Stimulated activated naive B cell treated with anti-CD40 and anti-IgM and Interleukin-4, amounts not matched to agents 10 μg/mL and 1 μg/mL and 100 μg/mL, for 72 hours (primary cell): Measurements from ENCODE around the gene SOX8.
"Not testable (repeated sequence)": the region's sequence is repeated elsewhere in the genome, so short reads cannot be mapped to it uniquely, and the experiment has no call there.

Experiments
- ATAC-seq, 2 donors: fragments of 150-1000 bp; cut with Tn5 transposase; replicated peaks; 2 replicates each; pipeline ENCODE4 v1.10.0; 2021; ENCODE audit warnings: moderate library complexity in 1 of 2
- DNase-seq: peaks from one replicate; pipeline ENCODE4 v3.0.0; 2021
- H3K27ac Mint-ChIP-seq: one replicate; pipeline ENCODE4 v1.8.0; 2022; ENCODE audit warnings: mild to moderate bottlenecking, mixed read lengths
- H3K27me3 Mint-ChIP-seq, 2 donors: one replicate each; pipeline ENCODE4 v1.8.0; 2022; ENCODE audit warnings: mixed read lengths in 2 of 2
- H3K36me3 Mint-ChIP-seq, 2 donors: one replicate each; pipeline ENCODE4 v1.8.0; 2022; ENCODE audit warnings: mixed read lengths in 2 of 2, mild to moderate bottlenecking in 1 of 2
- H3K4me1 Mint-ChIP-seq, 2 donors: one replicate each; pipeline ENCODE4 v1.8.0; 2022; ENCODE audit warnings: mixed read lengths in 2 of 2, mild to moderate bottlenecking in 1 of 2
- H3K4me3 Mint-ChIP-seq, 2 donors: one replicate each; pipeline ENCODE4 v1.8.0; 2022; ENCODE audit warnings: mild to moderate bottlenecking in 2 of 2, mixed read lengths in 2 of 2, moderate library complexity in 1 of 2
- H3K9me3 Mint-ChIP-seq, 2 donors: one replicate each; pipeline ENCODE4 v1.8.0; 2022; ENCODE audit warnings: mixed read lengths in 2 of 2, mild to moderate bottlenecking in 1 of 2

The SOX8 gene

DNA sequence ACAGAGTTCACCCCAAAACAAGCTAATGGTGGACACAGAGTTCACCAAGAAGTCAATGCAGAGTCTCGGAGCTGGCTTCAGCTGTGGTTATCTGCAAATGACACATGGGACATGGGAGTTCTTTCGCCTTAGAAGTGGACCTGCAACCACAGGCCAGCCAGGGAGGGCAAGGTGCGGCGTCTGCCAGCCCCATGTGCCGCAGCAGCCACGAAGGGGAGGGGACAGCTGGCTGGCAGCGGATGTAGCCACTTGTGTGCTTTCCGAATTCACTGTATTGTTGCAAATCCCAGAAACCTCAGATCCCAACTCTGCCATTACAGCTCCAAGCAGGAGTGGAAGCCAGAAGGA is 35.5 kb upstream of the SOX8 start:
- DNase-seq (no peak), ATAC-seq (no peak)
- no peak overlapping the region for H3K4me3 Mint-ChIP-seq
- no peaks in the 10 kb centered on the region for H3K27me3 Mint-ChIP-seq
- no peak overlapping the region for H3K27ac Mint-ChIP-seq
- no peaks in the 10 kb centered on the region for H3K4me1 Mint-ChIP-seq
- peaks cover 49 to 58% of the 10 kb centered on the region in 2 donors for H3K36me3 Mint-ChIP-seq
- H3K9me3 Mint-ChIP-seq = peaks cover 20 to 30% of the 10 kb centered on the region in 2 donors

DNA sequence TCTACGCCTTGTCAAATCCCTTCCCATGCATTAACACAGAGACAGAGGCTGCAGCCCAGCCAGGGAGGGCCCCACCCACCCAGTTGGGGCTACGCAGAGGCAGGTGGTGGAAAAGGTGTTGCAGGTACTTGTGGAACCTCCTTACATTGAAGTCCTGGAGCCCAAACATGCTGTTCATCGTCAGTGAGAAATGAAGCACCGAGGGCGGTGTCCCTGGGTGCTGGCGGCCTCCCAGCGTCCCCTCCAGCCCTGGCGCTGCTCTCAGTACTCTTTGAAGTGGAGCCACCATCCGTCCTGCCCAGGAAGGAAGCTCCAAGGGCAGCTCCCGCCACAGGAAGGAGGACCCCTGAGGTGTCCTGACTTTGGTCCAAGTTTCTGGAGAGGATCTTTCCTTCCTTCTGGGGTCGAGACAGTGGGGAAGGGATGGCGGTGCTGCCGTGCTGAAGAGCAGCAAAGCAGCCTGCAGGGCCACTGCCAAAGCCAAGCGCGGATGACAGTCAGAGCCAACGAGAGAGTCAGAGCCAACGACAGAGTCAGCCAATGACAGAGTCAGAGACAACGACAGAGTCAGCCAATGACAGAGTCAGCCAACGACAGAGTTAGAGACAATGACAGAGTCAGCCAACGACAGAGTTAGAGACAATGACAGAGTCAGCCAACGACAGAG is 34.2 kb upstream of the SOX8 start:
- no peak for DNase-seq
- Mint-ChIP-seq H3K4me1 (peaks cover 0 to under 1% of the 10 kb centered on the region in 2 donors), H3K4me3 (no peak overlapping the region), H3K9me3 (peaks cover 11 to 18% of the 10 kb centered on the region in 2 donors), H3K27me3 (no peaks in the 10 kb centered on the region), H3K27ac (no peak overlapping the region), H3K36me3 (peaks cover 45 to 52% of the 10 kb centered on the region in 2 donors)
- no peak for ATAC-seq

GRCh38 chr16:947922-948303 is 33.7 kb upstream of the SOX8 start:
- H3K4me3 Mint-ChIP-seq, DNase-seq, H3K27ac Mint-ChIP-seq, H3K27me3 Mint-ChIP-seq, ATAC-seq, H3K4me1 Mint-ChIP-seq: not testable (repeated sequence)
- peaks cover 42 to 49% of the 10 kb centered on the region in 2 donors for H3K36me3 Mint-ChIP-seq
- H3K9me3 Mint-ChIP-seq = peaks cover 7 to 13% of the 10 kb centered on the region in 2 donors

DNA sequence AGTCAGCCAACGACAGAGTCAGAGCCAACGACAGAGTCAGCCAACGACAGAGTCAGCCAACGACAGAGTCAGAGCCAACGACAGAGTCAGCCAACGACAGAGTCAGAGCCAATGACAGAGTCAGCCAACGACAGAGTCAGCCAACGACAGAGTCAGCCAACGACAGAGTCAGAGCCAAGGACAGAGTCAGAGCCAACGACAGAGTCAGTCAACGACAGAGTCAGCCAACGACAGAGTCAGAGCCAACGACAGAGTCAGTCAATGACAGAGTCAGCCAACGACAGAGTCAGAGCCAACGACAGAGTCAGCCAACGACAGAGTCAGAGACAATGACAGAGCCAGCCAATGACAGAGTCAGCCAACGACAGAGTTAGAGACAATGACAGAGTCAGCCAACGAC is 32.8 kb upstream of the SOX8 start:
- ATAC-seq, DNase-seq, H3K27me3 Mint-ChIP-seq, H3K4me3 Mint-ChIP-seq, H3K27ac Mint-ChIP-seq, H3K4me1 Mint-ChIP-seq: not testable (repeated sequence)
- peaks cover 39 to 46% of the 10 kb centered on the region in 2 donors for H3K36me3 Mint-ChIP-seq
- H3K9me3 Mint-ChIP-seq = peaks cover 5 to 10% of the 10 kb centered on the region in 2 donors

- H3K4me3 Mint-ChIP-seq, DNase-seq: not testable (repeated sequence)
Observed at GRCh38 chr16:950733-951573, 30.6 kb upstream of the SOX8 start.

GRCh38 chr16:951660-952301 is 29.8 kb upstream of the SOX8 start:
- no peaks in the 10 kb centered on the region for H3K27me3 Mint-ChIP-seq
- no peaks in the 10 kb centered on the region for H3K9me3 Mint-ChIP-seq
- no peak overlapping the region for H3K27ac Mint-ChIP-seq
- no peak for ATAC-seq
- no peak overlapping the region for H3K4me3 Mint-ChIP-seq
- H3K4me1 Mint-ChIP-seq = peaks cover 6 to 8% of the 10 kb centered on the region in 2 donors
- no peak for DNase-seq
- peaks cover 27 to 35% of the 10 kb centered on the region in 2 donors for H3K36me3 Mint-ChIP-seq

More at GRCh38 chr16:950733-951573, 30.6 kb upstream of the SOX8 start:
- H3K9me3 Mint-ChIP-seq, H3K4me1 Mint-ChIP-seq, H3K27ac Mint-ChIP-seq, H3K27me3 Mint-ChIP-seq, ATAC-seq: not testable (repeated sequence)
- peaks cover 30 to 36% of the 10 kb centered on the region in 2 donors for H3K36me3 Mint-ChIP-seq

GRCh38 chr16:952321-952720 is 29.2 kb upstream of the SOX8 start:
- Mint-ChIP-seq H3K27ac (no peak overlapping the region), H3K4me1 (peaks cover 6 to 9% of the 10 kb centered on the region in 2 donors), H3K4me3 (no peak overlapping the region), H3K36me3 (peaks cover 23 to 31% of the 10 kb centered on the region in 2 donors), H3K9me3 (no peaks in the 10 kb centered on the region), H3K27me3 (no peaks in the 10 kb centered on the region)
- no peak for ATAC-seq
- DNase-seq = no peak

GRCh38 chr16:953818-954217 is 27.8 kb upstream of the SOX8 start:
- not testable (repeated sequence) for H3K4me3 Mint-ChIP-seq, H3K27me3 Mint-ChIP-seq, ATAC-seq, H3K4me1 Mint-ChIP-seq, H3K27ac Mint-ChIP-seq, DNase-seq, H3K9me3 Mint-ChIP-seq
- peaks cover 24 to 28% of the 10 kb centered on the region in 2 donors for H3K36me3 Mint-ChIP-seq

GRCh38 chr16:955766-956165 is 25.8 kb upstream of the SOX8 start:
- not testable (repeated sequence) for H3K27me3 Mint-ChIP-seq, ATAC-seq, H3K9me3 Mint-ChIP-seq, H3K27ac Mint-ChIP-seq, H3K4me3 Mint-ChIP-seq, DNase-seq
- Mint-ChIP-seq H3K4me1 (peaks cover 6 to 12% of the 10 kb centered on the region in 2 donors), H3K36me3 (peaks cover 22 to 32% of the 10 kb centered on the region in 2 donors)

GRCh38 chr16:959232-960040 is 22.1 kb upstream of the SOX8 start:
- ATAC-seq (no peak), DNase-seq (no peak)
- Mint-ChIP-seq H3K9me3 (no peaks in the 10 kb centered on the region), H3K4me3 (no peak overlapping the region), H3K27ac (no peak overlapping the region), H3K27me3 (no peaks in the 10 kb centered on the region), H3K36me3 (peaks cover 10 to 19% of the 10 kb centered on the region in 2 donors), H3K4me1 (peaks cover 7 to 13% of the 10 kb centered on the region in 2 donors)

DNA sequence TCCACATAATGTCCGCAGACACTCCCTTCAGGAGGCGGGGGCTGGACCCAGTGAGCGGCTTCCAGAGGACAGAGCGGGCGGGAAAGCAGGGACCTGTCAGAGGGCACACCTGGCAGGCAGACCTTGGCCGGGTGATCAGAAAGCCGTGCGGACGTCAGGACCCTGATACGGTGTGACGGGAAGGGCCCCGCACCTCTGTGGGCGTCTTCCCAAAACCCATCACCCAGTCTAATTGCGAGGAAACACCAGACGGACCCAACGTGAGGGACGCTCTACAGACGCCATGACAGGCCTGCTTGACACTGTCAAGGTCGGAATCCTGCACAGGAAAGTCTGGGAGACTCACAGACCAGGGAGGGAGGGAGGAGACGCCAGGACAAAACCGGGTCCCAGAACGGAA is 19.2 kb upstream of the SOX8 start:
- peaks cover 7 to 10% of the 10 kb centered on the region in 2 donors for H3K4me1 Mint-ChIP-seq
- H3K9me3 Mint-ChIP-seq = peaks cover 0 to 2% of the 10 kb centered on the region in 2 donors
- no peak overlapping the region for H3K27ac Mint-ChIP-seq
- no peak for DNase-seq
- H3K36me3 Mint-ChIP-seq = peaks cover 29 to 32% of the 10 kb centered on the region in 2 donors
- H3K27me3 Mint-ChIP-seq = no peaks in the 10 kb centered on the region
- H3K4me3 Mint-ChIP-seq = no peak overlapping the region
- no peak for ATAC-seq

DNA sequence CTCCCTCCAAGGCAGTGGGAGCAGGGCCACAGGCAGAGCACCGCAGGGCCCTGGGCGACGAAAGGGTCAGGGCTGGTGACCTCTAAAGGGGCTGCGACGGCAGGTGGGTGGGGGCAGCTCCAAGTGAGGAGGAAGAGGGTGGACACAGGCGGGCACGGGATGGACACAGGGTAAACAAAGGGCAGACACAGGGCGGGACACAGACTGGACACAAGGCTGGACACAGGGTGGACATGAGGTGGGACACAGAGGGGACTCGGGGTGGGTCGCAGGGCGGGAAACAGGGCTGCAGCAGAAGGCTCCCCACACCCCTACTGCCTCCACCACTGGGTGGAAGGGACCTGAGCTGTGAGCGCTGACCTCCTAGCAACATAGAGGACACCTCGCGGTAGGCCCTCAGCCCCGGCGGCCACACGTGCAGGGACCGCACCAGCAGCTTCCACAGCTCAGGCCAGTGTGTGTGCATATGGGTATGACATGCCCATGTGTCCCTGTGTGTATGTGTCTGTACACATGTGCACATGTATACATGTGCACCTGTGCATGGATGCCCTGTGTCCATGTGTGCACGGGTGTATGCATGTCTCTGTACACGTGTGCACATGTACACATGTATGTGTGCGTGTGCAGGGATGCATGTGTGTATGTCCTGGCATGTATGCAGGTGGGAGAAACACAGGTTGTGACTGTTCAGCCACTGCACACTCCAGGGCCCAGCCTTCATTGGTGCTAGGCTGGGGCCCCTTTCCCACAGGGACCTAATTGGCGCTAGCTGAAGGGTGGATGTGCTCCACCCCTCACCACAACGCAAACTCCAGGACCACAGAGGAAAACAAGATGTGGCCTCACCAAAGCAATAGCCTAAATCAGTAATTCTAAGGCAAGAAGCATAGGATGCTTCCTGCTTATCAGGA is 18.4 kb upstream of the SOX8 start:
- Mint-ChIP-seq H3K4me3 (no peak overlapping the region), H3K4me1 (peaks cover 8 to 9% of the 10 kb centered on the region in 2 donors), H3K27me3 (no peaks in the 10 kb centered on the region), H3K27ac (no peak overlapping the region), H3K36me3 (peaks cover 29 to 31% of the 10 kb centered on the region in 2 donors), H3K9me3 (peaks cover 0 to 2% of the 10 kb centered on the region in 2 donors)
- DNase-seq (no peak), ATAC-seq (no peak)

DNA sequence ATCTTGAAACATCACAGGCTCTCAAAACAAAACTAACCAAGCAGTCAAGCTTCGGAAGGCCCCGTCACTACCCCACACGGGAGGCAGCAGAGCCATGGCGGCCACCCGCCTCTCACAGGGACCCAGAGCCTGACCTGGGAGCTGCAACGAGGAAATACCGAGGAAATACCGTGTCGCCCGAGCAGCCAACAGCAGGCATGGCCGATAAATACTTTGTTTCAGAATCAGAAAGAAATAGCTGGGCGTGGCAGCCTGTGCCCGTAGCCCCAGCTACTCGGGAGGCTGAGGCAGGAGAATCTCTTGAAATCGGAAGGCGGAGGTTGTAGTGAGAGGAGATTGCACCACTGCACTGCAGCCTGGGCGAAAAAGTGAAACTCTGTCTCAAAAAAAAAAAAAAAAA is 17.7 kb upstream of the SOX8 start:
- Mint-ChIP-seq H3K36me3 (peaks cover 35 to 36% of the 10 kb centered on the region in 2 donors), H3K27me3 (no peaks in the 10 kb centered on the region), H3K27ac (no peak overlapping the region), H3K4me3 (no peak overlapping the region), H3K4me1 (peaks cover 9 to 15% of the 10 kb centered on the region in 2 donors), H3K9me3 (peaks cover 0 to 2% of the 10 kb centered on the region in 2 donors)
- no peak for ATAC-seq
- no peak for DNase-seq
